Activated B cell treated with CpG ODN at 0.5 μM for 24 hours (primary cell): ENCODE data around the gene BZW2. TPM values are rescaled to one million over a fixed set of nuclear protein-coding genes. Genes with fewer than 3 reads are reported as not detected.

Source experiments
- ATAC-seq: fragments of 200-7000 bp; cut with Tn5 transposase; one replicate; pipeline ENCODE4 v1.10.0; 2021; ENCODE audit warnings: low read depth, mild to moderate bottlenecking, moderate library complexity
- CTCF ChIA-PET: fragments of 350-600 bp; sonication (Branson Sonifier 250); formaldehyde crosslinking; loops from one replicate; lab custom pipeline; 2021; ENCODE audit warnings: antibody characterized with exemption; lab: Charles Lee
- POLR2A ChIA-PET: fragments of 350-600 bp; sonication (Branson Sonifier 250); formaldehyde crosslinking; loops from one replicate; lab custom pipeline; 2021; ENCODE audit warnings: antibody characterized with exemption; lab: Charles Lee
- DNase-seq: peaks from one replicate; pipeline ENCODE4 v3.0.0; 2022
- H3K27ac Mint-ChIP-seq: one replicate; pipeline ENCODE4 v1.8.0; 2020; ENCODE audit warnings: mixed read lengths
- H3K27me3 Mint-ChIP-seq: one replicate; pipeline ENCODE4 v1.8.0; 2021; ENCODE audit warnings: mixed read lengths
- H3K36me3 Mint-ChIP-seq: one replicate; pipeline ENCODE4 v1.8.0; 2021; ENCODE audit warnings: low read depth, mixed read lengths
- H3K4me1 Mint-ChIP-seq: one replicate; pipeline ENCODE4 v1.8.0; 2021; ENCODE audit warnings: mixed read lengths
- H3K4me3 Mint-ChIP-seq: one replicate; pipeline ENCODE4 v1.8.0; 2020; ENCODE audit warnings: mild to moderate bottlenecking, mixed read lengths
- H3K9me3 Mint-ChIP-seq: one replicate; pipeline ENCODE4 v1.8.0; 2020; ENCODE audit warnings: mixed read lengths
- CTCF ChIP-seq: fragments of 200-600 bp; IDR thresholded peaks from one replicate; pipeline ENCODE4 v1.8.0; 2022; ENCODE audit warnings: antibody characterized with exemption, mild to moderate bottlenecking
- intact Hi-C: fragments of 100-400 bp; cut with micrococcal nuclease; formaldehyde crosslinking; loops from one replicate; pipeline ENCODE4 v1.15.1; 2024
- total RNA-seq: library from RNA; stranded (reverse); gene quantifications from 2 replicates; pipeline ENCODE4 v1.2.3, GENCODE V29; 2022

The BZW2 gene
- total RNA-seq, 1 donor from 2014 or later = 47.2 TPM

GRCh38 chr7:16648551-16648950, 2.6 kb downstream of the BZW2 start:
- Mint-ChIP-seq H3K27ac (no peak overlapping the region), H3K4me1 (peaks cover 60% of the 10 kb centered on the region), H3K27me3 (no peaks in the 10 kb centered on the region), H3K36me3 (peaks cover 15% of the 10 kb centered on the region), H3K4me3 (peak overlapping the region; percentile 8), H3K9me3 (no peaks in the 10 kb centered on the region)
- ATAC-seq (no peak), DNase-seq (no peak)
- intact Hi-C loops = loop anchor here (5.0 kb wide), 3 partner anchors 86 to 1694 kb away; no protein-coding TSS in a partner anchor
- no peak for TF ChIP-seq CTCF
- ChIA-PET CTCF (no interaction called here), POLR2A (interaction anchor here (0.9 kb wide), 1 partner anchor 39 kb away, joined by 3 read pairs; no protein-coding TSS in a partner anchor)

- peaks cover 15% of the 10 kb centered on the region for H3K36me3 Mint-ChIP-seq
- H3K4me3 Mint-ChIP-seq = no peak overlapping the region
- no peaks in the 10 kb centered on the region for H3K9me3 Mint-ChIP-seq
- no peak for TF ChIP-seq CTCF
- H3K27me3 Mint-ChIP-seq = no peaks in the 10 kb centered on the region
- H3K27ac Mint-ChIP-seq = no peak overlapping the region
- POLR2A ChIA-PET = no interaction called here
- CTCF ChIA-PET = no interaction called here
- peaks cover 56% of the 10 kb centered on the region for H3K4me1 Mint-ChIP-seq
- DNase-seq (no peak), ATAC-seq (no peak)
- intact Hi-C loops = loop anchor here (5.0 kb wide), 3 partner anchors 87 to 1693 kb away; no protein-coding TSS in a partner anchor
These were observed 3.2 kb downstream of the BZW2 start for GRCh38 chr7:16649196-16649595.

- Mint-ChIP-seq H3K4me3 (no peak overlapping the region), H3K36me3 (peaks cover 9% of the 10 kb centered on the region), H3K27me3 (no peaks in the 10 kb centered on the region), H3K4me1 (peaks cover 49% of the 10 kb centered on the region), H3K9me3 (no peaks in the 10 kb centered on the region), H3K27ac (no peak overlapping the region)
- CTCF ChIA-PET = no interaction called here
- intact Hi-C loops = no loop called here
- no peak for TF ChIP-seq CTCF
- POLR2A ChIA-PET = no interaction called here
- DNase-seq = no peak
- no peak for ATAC-seq
These were observed 4.3 kb downstream of the BZW2 start for GRCh38 chr7:16650266-16650665.

- ATAC-seq (no peak), DNase-seq (no peak)
- intact Hi-C loops = no loop called here
- no peak overlapping the region for H3K4me3 Mint-ChIP-seq
- no peaks in the 10 kb centered on the region for H3K27me3 Mint-ChIP-seq
- POLR2A ChIA-PET = no interaction called here
- H3K9me3 Mint-ChIP-seq = no peaks in the 10 kb centered on the region
- H3K27ac Mint-ChIP-seq = no peak overlapping the region
- peaks cover 51% of the 10 kb centered on the region for H3K4me1 Mint-ChIP-seq
- CTCF ChIA-PET = no interaction called here
- H3K36me3 Mint-ChIP-seq = peaks cover 7% of the 10 kb centered on the region
- no peak for TF ChIP-seq CTCF
These were observed 5.6 kb downstream of the BZW2 start for GRCh38 chr7:16651396-16652239.

- no peaks in the 10 kb centered on the region for H3K9me3 Mint-ChIP-seq
- H3K27me3 Mint-ChIP-seq = no peaks in the 10 kb centered on the region
- H3K4me3 Mint-ChIP-seq = no peak overlapping the region
- H3K27ac Mint-ChIP-seq = no peak overlapping the region
- intact Hi-C loops = no loop called here
- POLR2A ChIA-PET = no interaction called here
- H3K36me3 Mint-ChIP-seq = peaks cover 9% of the 10 kb centered on the region
- DNase-seq = no peak
- ATAC-seq = no peak
- peaks cover 48% of the 10 kb centered on the region for H3K4me1 Mint-ChIP-seq
- TF ChIP-seq CTCF = no peak
- CTCF ChIA-PET = no interaction called here
These were observed 6.2 kb downstream of the BZW2 start for GRCh38 chr7:16652240-16652583.
